Brain pericyte (primary cell): ENCODE measurements around the gene NANP.

Experiments
- DNase-seq: peaks from one replicate; pipeline ENCODE4 v3.0.0-alpha.2; 2012; ENCODE audit warnings: low read depth, low spot score

NANP gene

DNA sequence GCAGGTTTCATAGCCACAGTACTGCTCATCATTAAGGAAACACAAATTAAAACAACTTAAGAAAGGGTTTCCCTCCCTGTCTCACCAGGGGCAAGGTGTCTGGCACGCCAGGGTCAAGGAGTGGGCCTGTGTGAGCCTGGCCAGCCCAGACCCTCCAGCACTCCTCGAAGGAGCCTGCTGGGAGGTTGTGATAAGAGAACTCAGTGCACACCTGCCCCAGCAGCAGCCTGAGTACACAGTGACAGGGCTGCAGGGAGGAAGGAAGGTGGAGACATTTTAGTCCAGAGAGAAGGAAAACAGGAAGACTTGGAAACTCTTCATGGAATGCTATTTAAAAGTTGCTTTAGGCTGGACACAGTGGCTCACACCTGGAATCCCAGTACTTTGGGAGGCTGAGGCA lies 52.6 kb downstream of the NANP start:
- DNase-seq: no peak

DNA sequence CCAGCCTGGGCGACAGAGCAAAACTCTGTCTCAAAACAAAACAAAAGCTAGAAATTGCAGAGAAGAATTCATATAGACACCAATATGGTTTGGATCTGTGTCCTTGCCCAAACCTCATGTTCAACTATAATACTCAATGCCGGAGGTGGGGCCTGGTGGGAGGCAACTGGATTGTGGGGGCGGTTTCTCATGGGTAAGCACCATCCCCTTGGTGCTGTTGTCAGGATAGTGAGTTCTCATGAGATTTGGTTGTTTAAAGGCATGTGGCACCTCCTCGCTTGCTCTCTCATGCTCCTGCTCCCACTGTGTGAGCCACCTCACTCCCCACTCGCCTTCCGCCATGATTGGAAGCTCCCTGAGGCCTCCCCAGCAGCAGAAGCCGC lies 53.7 kb downstream of the NANP start:
- no peak for DNase-seq

DNA sequence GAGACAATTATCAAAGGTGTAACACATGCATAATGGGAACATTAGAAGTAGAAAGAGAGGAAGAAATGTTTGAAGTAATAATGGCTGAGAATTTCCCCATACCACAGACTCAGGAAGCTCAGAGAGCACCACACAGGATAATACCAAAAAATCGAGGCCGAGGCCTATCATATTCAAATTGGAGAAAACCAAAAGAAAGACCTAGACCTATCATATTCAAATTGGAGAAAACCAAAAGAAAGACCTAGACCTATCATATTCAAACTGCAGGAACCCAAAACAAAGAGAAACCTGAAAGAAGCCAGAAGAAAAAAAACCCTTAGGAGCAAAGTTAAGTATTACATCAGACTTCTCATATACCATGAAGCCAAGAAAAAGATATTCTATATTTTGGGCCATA lies 56.5 kb downstream of the NANP start:
- DNase-seq: no peak

DNA sequence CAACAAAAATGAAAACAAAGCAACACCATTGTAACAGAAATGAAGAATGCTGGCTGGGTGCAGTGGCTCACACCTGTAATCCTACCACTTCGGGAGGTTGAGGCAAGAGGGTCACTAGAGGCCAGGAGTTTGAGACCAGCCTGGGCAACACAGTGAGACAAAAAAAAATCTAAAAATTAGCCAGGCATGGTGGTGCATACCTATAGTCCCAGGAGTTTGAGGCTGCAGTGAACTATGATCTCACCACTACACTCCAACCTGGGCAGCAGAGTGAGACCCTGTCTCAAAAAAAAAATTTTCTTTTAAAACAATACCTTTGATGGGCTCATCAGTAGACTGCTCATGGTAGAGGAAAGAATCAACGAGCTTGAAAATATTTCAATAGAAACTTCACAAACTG lies 57.0 kb downstream of the NANP start:
- no peak for DNase-seq

DNA sequence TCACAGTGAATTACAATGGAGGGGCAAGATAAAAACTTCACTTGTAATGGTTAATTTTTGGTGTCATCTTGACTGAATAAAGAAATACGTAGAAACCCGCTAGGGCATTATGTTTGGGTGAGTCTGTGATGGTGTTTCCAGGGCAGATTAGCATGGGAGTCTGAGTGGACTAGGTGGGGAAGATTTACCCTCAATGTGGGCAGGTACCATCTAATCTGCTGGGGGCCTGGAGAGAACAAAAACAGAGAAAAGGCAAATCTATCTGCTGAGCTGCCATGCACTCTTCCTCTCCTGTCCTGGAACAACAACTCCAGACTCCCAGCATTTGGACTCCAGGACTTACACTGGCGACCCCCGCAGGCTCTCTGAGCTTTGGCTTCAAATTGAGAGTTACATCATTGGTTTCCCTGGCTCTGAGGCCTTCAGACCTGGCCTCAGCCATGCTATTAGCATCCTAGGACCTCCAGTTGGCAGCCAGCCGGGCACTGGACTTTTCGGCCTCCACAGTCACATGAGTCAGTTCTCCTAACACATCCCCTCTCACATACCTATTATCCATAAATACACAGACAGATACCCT lies 58.1 kb downstream of the NANP start:
- no peak for DNase-seq

DNA sequence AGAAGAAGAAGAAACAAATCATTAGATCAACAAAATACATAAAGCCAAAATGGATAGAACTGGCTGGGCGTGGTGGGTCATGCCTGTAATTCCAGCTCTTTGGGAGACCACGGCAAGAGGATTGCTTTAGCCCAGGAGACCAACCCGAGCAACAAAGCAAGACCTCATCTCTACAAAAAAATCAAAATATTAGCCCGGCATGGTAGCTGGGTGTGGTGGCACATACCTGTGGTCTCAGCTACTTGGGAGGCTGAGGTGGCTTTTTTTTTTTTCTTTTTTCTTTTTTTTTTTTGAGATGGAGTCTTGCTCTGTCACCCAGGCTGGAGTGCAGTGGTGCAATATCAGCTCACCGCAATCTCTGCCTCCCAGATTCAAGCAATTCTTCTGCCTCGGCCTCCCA lies 59.9 kb downstream of the NANP start:
- no peak for DNase-seq

DNA sequence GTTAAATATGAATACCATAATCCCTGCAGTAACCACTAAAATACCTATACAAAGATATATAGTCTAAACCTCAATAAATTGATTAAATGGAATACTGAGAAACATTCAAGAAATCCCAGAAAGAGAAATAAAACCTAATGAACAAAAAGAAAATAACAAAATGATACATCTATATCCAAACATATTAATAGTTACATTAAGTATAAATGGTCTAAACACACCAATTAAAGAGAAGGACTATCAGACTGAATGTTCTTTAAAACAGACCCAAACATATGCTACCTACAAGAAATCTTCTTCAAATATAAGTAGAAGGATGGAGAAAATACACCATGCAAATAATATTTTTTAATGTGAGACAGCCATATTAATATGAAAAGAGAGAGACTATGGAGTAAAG lies 60.5 kb downstream of the NANP start:
- no peak for DNase-seq
